HG03025 (cell line): ENCODE results near the gene HNF4A.

Experiments used
- ATAC-seq: cut with Tn5 transposase; IDR thresholded peaks from one replicate; pipeline ENCODE4 v1.9.1; 2021; ENCODE audit warnings: mild to moderate bottlenecking, moderate library complexity; ENCODE audit not compliant: unreplicated experiment, low FRiP score

HNF4A gene

DNA sequence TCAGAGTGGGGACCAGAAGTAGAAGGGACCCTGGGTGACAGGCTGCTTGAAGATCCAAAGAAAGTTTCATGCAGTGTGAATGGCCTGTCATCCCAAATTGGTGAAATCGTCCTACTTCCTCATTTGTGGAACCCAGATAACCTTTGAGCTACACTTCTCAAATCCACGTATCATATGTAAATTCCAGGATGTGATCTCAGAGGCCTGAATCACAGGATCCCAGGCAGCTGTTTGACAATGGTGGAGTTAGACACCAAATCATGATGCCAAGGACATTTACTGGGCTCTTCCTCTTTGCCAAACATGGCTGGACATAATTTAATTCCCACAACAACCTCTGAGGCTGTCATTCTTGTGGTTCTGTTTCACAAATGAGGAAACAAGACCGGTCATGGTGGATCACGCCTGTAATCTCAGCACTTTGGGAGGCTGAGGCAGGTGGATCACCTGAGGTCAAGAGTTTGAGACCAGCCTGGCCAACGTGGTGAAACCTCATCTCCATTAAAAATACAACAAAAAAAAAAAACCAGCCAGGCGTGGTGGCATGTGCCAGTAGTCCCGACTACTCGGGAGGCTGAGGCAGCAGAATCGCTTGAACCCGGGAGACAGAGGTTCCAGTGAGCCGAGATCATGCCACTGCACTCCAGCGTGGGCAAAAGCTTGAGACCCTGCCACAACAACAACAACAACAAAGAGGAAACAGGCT, 80.3 kb downstream of the HNF4A start:
- no peak for ATAC-seq

DNA sequence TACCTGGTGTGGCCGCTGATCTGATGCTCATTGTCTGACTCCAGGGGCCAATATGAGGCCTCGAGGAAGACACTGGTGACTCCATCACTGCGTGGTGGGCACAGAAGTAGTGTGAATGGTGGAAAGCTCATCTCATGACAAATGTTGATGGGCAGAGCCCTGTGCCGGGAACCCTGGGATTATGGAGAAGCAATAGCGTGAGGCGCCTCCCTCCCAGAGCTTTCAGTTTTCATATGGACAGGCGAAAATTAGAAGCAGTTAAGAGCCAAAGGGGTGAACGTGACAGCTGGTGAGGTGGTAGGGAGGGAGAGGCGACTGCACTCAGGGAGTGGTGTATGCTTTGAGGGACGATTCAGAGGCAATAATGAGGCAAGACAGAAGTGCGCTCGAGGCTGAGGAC, 80.9 kb downstream of the HNF4A start:
- no peak for ATAC-seq

DNA sequence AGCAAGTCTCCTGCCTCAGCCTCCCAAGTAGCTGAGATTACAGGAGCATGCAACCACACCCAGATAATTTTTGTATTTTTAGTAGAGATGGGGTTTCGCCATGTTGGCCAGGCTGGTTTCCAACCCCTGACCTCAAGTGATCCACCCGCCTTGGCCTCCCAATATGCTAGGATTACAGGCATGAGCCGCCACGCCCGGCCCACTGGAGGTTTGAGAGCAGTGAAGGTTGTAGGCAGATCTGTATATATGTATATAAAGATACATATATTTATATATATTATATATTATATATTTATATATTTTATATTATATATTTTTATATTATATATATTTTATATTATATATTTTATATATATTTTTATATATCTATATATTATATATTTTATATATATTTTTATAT, 82.0 kb downstream of the HNF4A start:
- ATAC-seq, result no peak

DNA sequence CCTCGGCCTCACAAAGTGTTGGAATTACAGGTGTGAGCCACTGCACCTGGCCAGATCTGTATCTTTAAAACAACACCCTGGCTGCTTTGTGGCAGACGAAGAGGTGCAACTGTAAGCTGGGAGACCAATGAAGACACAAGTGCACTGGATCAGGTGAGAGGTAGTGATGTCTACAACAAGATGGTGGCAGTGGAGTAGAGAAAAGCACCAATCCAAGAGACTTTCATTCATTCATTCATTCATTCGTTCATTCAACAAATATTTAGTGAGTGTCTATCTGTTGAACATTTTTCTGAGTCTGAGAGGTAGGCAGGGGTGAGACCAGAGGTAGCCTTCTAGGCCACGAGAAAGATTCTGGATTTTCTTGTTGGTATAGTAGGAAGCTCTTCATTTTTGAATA, 83.3 kb downstream of the HNF4A start:
- ATAC-seq, result no peak

DNA sequence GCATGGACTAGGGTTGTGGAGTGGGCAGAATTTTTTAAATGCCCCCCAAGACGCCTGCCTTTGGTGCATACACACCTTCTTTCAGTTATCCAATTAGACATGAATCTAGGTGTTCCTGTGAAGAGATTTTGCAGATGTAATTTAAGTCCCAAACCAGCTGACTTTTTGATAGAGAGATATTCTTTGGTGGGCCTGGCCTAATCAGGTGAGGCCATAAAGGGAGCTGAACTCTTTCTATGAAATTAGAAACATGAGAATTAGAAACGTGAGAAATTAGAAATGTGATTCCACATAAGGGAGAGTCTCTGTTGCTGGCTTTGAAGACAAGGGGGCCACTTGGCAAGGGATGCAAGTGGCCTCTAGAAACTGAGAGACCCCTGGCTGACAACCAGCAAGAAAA, 83.8 kb downstream of the HNF4A start:
- ATAC-seq, result no peak

DNA sequence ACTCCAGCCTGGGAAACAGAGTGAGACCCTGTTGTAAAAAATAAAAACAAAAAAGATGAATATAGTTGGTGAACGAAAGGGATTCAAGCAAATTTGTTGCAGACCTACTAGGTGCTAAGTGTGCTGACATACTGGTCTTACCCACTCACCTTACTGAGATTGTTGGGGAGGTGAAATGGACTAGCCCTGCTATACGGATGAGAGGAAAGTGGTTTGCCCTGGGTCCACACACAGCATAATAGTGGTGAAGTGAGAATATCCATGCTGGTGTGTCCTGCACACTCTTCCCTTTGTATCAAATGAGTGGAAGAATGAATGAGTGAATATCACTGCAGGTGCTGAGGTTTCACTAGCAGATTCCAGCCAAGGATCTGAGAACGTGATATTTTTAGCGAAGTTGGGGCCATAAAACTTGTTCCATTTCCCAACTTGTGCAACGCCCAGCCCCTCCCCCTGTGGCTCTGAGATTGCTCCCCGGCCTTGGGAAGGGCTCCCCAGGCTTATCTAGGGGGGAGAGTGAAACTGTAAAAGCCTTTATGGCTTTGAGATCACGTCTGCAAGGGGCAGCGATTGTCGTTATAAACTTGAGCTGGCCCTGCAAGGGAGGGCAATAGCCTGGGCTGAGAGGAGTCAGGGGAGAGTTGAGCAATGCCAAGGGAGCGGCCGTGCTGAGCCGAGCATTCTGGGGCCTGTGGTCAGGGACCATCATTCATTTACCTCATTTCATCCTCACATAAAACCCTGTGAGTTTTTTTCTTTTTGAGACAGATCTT, 87.0 kb downstream of the HNF4A start:
- ATAC-seq, result no peak

DNA sequence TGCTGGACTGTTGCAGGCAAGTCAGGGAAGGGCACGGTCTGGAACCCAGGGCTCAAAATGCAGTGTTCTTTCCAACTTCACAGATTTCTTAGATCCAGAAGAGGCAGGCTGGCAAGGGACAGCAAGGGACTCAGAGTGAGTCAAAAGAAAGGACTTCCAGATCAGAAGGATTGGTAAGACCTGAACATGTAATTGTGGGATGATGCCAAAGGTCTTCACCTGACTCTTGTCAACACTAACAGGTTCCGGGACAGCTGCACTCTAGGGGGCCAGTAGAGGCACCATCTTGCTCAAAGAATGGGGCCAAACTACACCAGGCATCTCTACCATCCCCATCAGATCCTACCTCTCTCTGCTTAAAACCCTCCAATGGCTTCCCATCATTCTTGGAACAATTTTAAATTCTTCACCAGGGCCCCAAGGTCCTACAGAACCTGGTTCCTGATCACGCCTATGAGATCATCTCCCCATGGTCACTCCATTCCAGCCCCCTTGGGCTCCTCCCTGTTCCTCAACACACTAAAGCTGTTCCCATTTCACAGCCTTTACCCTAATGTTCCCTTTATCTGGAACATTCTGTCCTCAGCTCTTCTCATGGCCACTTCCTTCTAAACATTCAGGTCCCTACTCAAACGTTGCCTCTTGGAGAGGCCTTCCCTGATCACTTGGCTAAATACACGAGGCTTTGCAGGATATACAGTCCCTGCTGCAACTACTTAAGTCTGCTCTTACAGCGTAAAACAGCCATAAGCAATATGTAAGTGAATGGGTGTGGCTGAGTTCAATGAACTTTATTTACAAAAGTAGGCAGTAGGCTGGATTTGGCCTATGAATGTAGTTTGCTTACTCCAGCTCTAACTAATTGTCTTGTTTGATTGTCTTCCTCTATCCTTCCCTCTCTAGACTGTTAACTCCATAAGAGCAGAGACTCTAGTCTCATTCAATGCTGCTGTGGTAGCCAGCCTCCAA, 90.5 kb downstream of the HNF4A start:
- ATAC-seq, result no peak

DNA sequence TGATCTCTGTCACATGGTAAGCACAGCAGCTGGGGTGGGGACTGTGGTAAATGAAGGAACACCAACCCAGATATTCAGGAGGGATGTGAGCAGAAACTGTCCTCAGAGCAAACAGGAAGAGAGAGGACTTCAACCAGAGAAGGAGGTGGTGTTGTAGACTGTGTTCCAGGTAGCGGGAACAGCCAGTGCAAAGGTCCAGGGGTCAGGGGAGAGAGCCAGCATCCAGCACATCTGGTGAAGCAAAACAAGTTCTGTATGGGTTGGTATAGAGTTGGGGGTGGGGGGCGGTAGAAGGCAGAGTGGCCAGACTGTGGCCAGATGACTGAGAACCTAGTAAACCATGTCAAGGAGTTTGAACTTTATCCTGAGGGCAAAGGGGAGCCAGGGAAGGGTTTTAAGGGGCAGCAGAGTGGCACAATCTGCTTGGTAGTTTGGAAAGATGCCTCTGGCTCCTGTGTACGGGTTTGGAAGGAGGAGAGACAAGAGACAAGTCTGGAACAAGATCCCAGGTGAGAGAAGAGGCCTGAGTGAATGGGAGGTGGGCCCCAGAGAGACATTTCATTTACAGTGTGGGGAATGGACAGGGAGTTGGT, 92.4 kb downstream of the HNF4A start:
- no peak for ATAC-seq

DNA sequence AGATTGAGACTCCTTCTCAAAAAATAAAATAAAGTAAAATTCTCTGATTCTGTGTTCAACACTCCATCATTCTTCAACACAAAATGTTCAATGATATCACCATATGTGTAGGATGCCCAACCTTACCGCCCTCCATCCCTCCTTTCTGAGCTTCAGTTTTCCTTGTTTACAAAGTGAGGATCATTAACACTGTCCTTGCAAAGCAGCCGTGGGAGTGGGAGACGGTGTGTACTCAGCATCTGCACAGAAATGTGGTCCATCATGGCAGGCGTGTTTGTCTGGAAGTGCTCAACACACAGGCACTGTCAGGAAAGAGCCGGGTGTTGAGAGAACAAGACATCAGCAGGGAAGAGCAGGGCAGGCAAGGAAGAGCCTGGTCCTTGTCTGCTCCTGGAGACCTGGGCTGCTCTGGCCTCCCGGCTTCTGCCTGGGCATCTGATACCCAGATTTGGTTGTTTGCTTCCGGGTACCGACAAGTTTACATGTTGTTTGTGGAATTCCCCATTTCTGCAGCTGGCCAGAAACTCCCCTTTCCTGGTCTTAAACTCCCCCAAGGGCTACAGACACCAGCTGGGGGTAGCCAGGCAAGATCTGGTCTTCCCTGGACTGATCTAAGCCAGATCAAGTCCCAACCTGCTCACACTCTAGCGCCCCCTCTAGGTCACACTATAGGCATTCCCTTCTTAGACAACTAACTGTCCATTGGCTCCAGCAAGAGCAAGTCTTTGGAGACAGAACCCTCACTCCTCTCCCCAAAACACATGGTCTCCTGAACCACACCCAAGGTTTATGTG, 93.5 kb downstream of the HNF4A start:
- no peak for ATAC-seq

DNA sequence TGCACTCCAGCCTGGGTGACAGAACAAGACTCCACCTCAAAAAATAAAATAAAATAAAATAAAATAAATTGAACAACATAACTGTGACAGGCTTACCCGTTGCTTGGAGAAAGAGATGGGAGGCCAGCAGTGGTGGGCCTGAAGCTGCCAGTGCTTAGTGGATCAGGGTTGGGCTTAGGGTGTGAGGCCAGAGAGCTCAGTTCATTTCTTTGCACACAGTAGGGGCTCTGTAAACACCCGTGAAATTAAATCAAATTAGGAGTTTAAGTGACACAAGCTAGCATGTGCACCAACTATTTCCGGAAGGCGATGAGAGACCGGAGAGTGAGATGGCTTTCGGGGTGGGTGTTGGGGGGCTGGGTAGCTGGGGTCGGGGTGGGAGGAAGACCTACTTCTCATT, 94.4 kb downstream of the HNF4A start:
- ATAC-seq, result no peak

DNA sequence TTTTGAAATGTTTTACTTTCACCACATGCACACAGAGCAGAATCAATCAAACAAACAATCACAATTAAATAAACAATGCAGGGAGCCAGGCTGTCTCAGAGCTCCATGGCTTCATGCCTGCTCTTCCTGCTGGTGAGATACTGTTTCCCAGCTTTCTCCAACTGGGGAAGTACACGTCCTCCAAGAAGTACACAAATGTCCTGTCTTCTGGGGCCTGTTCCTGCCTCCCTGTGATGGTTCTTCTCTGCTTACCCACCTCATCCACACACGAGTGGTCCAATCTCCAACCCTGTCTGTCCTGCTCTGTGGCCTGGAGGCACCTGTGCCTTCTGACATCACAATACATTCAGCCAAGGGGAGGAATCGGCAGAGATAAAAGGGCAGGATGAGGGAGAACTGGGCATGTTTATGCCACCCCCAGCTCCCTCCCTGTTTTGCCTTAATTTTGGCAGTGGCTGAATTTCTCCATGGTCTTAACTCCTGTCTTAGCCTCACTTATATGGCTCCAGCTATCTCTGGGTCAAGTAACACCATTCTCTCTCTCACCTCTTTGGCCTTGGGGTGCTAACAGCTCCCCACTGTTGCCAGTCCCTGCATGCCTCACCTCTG, 94.9 kb downstream of the HNF4A start:
- ATAC-seq, result no peak

DNA sequence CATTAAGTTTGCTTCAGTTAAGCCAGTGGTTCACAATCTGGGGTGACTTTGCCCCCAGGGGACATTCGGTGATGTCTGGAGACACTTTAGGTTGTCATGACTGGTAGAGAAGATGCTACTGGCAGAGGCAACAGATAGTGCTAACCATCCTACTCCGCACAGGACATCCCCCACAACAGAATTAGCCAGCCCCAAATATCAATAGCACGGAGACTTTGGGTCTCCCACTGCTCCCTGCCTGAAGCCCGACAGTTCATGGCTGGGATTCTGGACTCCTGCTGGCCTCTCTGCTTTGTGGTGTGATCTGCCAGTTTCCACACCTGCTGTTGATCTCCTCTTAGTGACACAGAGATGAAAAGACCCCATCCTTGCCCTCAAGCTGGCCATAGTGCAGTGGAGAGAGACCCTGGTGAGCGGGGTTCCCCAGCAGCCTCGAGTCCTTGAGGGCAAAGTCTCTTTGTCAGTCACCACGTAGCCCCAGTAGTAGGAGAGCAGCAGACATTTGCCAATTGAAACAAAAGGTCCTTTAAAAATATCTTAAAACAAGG, 95.5 kb downstream of the HNF4A start:
- ATAC-seq, result no peak

DNA sequence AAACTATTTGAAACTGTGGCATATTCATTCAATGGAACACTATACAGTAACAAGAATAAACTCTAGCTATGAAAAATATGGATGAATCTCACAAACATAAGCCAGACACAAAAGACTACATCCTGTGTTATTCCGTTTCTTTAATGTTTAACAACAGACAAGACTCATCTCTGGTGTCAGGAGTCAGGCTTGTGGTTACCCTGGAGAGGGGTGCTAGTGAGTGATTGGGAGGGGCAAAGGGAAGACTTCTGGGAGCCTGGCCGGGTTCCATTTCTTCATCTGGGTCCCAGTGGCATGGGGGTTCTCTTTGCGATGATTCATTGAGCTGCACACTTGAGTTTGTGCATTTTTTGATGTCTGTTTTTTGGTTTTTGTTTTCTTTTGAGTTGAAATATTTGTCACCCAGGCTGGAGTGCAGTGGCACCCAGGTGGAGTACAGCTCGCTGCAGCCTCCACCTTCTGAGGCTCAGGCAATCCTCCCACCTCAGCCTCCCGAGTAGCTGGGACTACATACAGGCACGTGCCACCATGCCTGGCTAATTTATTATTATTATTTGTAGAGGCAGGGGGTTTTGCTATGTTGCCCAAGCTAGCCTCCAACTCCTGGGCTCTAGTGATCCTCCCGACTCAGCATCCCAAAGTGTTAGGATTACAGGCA, 98.9 kb downstream of the HNF4A start:
- ATAC-seq, result no peak

DNA sequence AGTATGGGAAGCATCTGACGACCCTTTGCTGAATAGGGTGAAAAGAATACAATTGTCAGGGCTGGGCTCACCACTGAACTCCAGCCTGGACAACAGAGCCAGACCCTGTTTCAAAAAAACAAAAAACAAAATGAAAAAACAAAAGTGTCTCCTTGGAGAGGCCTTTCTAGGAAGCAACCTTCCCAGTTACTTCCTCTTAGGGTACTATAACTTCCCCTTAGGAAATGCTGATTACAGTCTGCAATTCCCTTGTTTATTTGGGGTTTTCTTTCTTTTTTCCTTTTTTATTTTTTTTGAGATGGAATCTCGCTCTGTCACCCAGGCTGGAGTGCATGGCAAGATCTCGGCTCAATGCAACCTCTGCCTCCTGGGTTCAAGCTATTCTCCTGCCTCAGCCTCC, 99.6 kb downstream of the HNF4A start:
- no peak for ATAC-seq

DNA sequence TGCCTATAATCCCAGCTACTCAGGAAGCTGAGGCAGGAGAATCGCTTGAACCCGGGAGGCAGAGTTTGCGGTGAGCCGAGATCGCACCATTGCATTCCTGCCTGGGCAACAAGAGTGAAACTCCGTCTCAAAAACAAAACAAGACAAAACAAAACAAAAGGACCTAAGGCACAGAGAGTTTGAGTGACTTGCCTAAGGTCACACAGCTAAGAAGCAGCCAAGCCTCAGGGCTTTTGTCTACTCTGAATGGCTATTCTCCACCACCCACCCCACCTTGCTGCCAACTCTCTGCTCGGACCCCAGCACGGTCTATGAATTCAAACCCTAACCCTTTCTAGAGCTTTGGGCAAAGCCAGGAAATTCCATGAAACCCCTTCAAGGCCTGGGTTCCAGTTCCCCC, 101.1 kb downstream of the HNF4A start:
- no peak for ATAC-seq

DNA sequence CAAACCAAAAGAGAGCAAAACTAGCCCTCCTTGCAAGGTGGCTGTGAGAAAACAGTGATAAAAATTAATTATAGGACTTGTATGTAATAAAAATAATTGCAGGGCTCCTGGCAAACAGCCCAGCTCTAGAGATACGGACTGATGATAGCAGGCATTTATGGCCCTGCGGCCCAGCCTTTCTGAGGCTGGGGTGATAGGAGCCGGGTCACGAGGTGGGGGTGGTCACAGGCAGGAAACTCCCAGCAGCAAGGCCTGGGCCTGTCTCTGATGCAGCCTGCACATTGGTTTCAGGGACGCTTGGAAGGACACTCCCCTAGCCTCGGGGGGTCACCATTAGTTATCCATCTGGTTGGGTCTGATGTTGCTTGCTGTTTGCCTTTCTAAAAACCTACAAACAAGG, 101.5 kb downstream of the HNF4A start:
- no peak for ATAC-seq

DNA sequence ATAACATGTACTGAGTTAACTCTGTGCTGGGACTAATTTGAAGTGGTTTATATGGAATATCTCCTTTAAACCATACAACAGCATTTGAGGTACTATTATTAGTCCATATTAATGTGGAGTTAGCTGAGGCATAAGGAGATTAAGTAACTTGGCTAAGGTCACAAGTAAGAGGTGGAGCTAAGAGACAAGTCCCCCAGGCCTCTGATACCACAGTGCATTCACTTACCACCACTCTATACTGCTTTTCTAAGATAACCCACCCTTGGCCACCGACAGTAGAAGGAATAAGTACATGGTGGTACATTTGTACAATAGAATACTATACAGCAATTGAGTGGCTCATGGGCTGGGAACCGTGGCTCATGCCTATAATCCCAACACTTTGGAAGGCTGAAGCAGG, 103.8 kb downstream of the HNF4A start:
- ATAC-seq, result no peak

DNA sequence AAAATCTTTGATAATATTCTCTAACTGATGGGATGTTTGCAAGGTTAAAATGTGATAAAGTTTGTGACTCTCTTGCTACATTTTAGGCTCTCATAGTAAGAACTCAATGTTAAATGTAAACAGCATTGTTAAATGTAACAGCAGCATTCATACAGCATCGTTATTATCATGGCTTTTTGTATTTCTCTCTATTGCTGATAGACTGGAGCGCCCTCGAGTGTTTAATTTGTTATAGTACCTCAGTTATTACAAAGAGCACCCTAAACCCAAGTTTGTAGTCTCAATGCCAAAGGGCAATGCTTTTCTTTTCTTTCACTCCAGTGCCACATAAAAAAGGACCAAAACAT, 105.3 kb downstream of the HNF4A start:
- no peak for ATAC-seq
